ENCODE data around the gene WDR11.

The WDR11 gene

GRCh38 chr10:120945182-120945581, 94.0 kb downstream of the WDR11 start:
- no peak for DNase-seq

- no peak for DNase-seq
Observed at GRCh38 chr10:120945801-120946302, 94.7 kb downstream of the WDR11 start.

GRCh38 chr10:120946497-120946896, 95.3 kb downstream of the WDR11 start:
- DNase-seq = no peak

- no peak for DNase-seq
Observed at GRCh38 chr10:120948889-120949608, 97.9 kb downstream of the WDR11 start.

GRCh38 chr10:120949609-120950031, 98.5 kb downstream of the WDR11 start:
- DNase-seq = no peak

- no peak for DNase-seq
Observed at GRCh38 chr10:120950051-120950561, 98.9 kb downstream of the WDR11 start.

GRCh38 chr10:120951288-120951687, 100.1 kb downstream of the WDR11 start:
- DNase-seq = no peak

GRCh38 chr10:120953897-120954296, 102.7 kb downstream of the WDR11 start:
- no peak for DNase-seq
